SK-N-SH (cell line): Measurements from ENCODE around the gene CRTC1. TPM values are rescaled to one million over a fixed set of nuclear protein-coding genes. Genes with fewer than 3 reads are reported as not detected.

ENCODE experiments used
- CTCF ChIA-PET: fragments of 300-600, 350-600 bp; formaldehyde crosslinking; extraction: SDS; loops from one replicate; lab custom pipeline; 2021; lab: Yijun Ruan, JAX
- POLR2A ChIA-PET: fragments of 350-600 bp; sonication (Branson Sonifier 250); formaldehyde crosslinking; extraction: SDS; loops from one replicate; lab custom pipeline; 2020; ENCODE audit warnings: antibody characterized with exemption, inconsistent platforms; lab: Yijun Ruan, JAX
- DNase-seq: peaks from one replicate; pipeline ENCODE4 v3.0.0; 2012
- H2AFZ ChIP-seq: fragments of 200-600 bp; sonication (generic); 2 replicates; pipeline ENCODE4 v1.8.1; 2016; ENCODE audit warnings: antibody characterized with exemption, mild to moderate bottlenecking, low read depth
- H3F3A ChIP-seq: fragments of 200-600 bp; sonication (generic); replicated peaks from 2 replicates; pipeline ENCODE3; 2016; ENCODE audit warnings: antibody characterized with exemption, mild to moderate bottlenecking; ENCODE audit not compliant: insufficient read depth
- H3K27ac ChIP-seq, 2 experiments: fragments of 200-500 bp in 1 of 2; fragments of 200-600 bp in 1 of 2; sonication (Bioruptor generic) in 1 of 2; sonication (generic), shearing (Covaris generic) in 1 of 2; 2 replicates each; pipeline versions ENCODE4 v1.5.1 to v1.6.1; 2014 to 2016; ENCODE audit warnings: low read depth in 2 of 2, inconsistent platforms in 1 of 2, low read length in 1 of 2, mild to moderate bottlenecking in 1 of 2, mixed read lengths in 1 of 2
- H3K27me3 ChIP-seq: fragments of 200-600 bp; sonication (generic), shearing (Covaris generic); 2 replicates; pipeline ENCODE4 v1.6.1; 2016; ENCODE audit warnings: mixed run types; ENCODE audit not compliant: insufficient read depth
- H3K36me3 ChIP-seq, 2 experiments: fragments of 200-500 bp in 1 of 2; fragments of 200-600 bp in 1 of 2; sonication (Bioruptor generic) in 1 of 2; sonication (generic) in 1 of 2; replicated peaks in 1 of 2; 2 replicates each; pipeline versions ENCODE3 to v1.5.1; 2014 to 2016; ENCODE audit warnings: low read length in 1 of 2, mild to moderate bottlenecking in 1 of 2; ENCODE audit not compliant: insufficient read depth in 2 of 2, control insufficient read depth in 1 of 2
- H3K4me1 ChIP-seq, 2 experiments: fragments of 200-500 bp in 1 of 2; fragments of 200-600 bp in 1 of 2; sonication (Bioruptor generic) in 1 of 2; sonication (generic), shearing (Covaris generic) in 1 of 2; 2 replicates each; pipeline versions ENCODE4 v1.5.1 to v1.6.1; 2014 to 2016; ENCODE audit warnings: low read depth in 1 of 2, low read length in 1 of 2, mixed run types in 1 of 2; ENCODE audit not compliant: insufficient read depth in 2 of 2, control insufficient read depth in 1 of 2
- H3K4me2 ChIP-seq: fragments of 200-600 bp; sonication (generic), shearing (Covaris generic); 2 replicates; pipeline ENCODE4 v1.6.1; 2017; ENCODE audit warnings: mixed run types
- H3K4me3 ChIP-seq, 2 experiments: fragments of 200-500 bp in 1 of 2; fragments of 200-600 bp in 1 of 2; sonication (Bioruptor generic) in 1 of 2; sonication (generic), shearing (Covaris generic) in 1 of 2; 2 replicates each; pipeline versions ENCODE4 v1.5.1 to v1.8.1; 2014 to 2016; ENCODE audit warnings: low read depth in 2 of 2, inconsistent platforms in 1 of 2, low read length in 1 of 2, mild to moderate bottlenecking in 1 of 2, mixed read lengths in 1 of 2, moderate library complexity in 1 of 2
- H3K79me2 ChIP-seq: fragments of 200-600 bp; sonication (generic); 2 replicates; pipeline ENCODE4 v1.8.1; 2017; ENCODE audit warnings: mild to moderate bottlenecking; ENCODE audit not compliant: insufficient read depth
- H3K9ac ChIP-seq: fragments of 200-600 bp; sonication (generic); 2 replicates; pipeline ENCODE4 v1.6.1; 2017; ENCODE audit warnings: mixed run types
- H3K9me2 ChIP-seq: fragments of 200-600 bp; sonication (generic); 2 replicates; pipeline ENCODE4 v1.6.1; 2017; ENCODE audit warnings: mixed run types
- H3K9me3 ChIP-seq: fragments of 200-600 bp; sonication (generic); 2 replicates; pipeline ENCODE4 v1.6.1; 2017; ENCODE audit warnings: mixed run types, mild to moderate bottlenecking, moderate library complexity
- H4K20me1 ChIP-seq: fragments of 200-600 bp; sonication (generic); 2 replicates; pipeline ENCODE4 v1.6.1; 2017; ENCODE audit warnings: mild to moderate bottlenecking, mixed run types; ENCODE audit not compliant: insufficient read depth
- CTCF ChIP-seq: fragments of 200-600 bp; sonication (generic); IDR thresholded peaks from 2 replicates; pipeline ENCODE4 v1.6.1; 2017; ENCODE audit warnings: antibody characterized with exemption, mild to moderate bottlenecking, moderate library complexity
- EP300 ChIP-seq, 2 experiments: IDR thresholded peaks; 2 replicates each; pipeline versions ENCODE4 v1.4.0 to v1.6.1; 2012; ENCODE audit warnings: borderline replicate concordance in 1 of 2, low read depth in 1 of 2, low read length in 1 of 2
- EZH2phosphoT487 ChIP-seq: fragments of 200-600 bp; sonication (generic); IDR thresholded peaks from 2 replicates; pipeline ENCODE4 v1.6.1; 2017; ENCODE audit warnings: low read depth, mixed run types, mild to moderate bottlenecking, antibody characterized with exemption, moderate library complexity, borderline replicate concordance
- IRF3 ChIP-seq: fragments of 150-350 bp; IDR thresholded peaks from 2 replicates; pipeline ENCODE4 v1.6.1; 2016; ENCODE audit warnings: mild to moderate bottlenecking, low read depth, low read length
- MXI1 ChIP-seq: IDR thresholded peaks from 2 replicates; pipeline ENCODE4 v1.6.1; 2012; ENCODE audit warnings: mild to moderate bottlenecking, low read depth, low read length, improper control_type of control experiment
- RAD21 ChIP-seq: IDR thresholded peaks from 2 replicates; pipeline ENCODE4 v1.6.1; 2012; ENCODE audit warnings: mild to moderate bottlenecking, low read length
- RCOR1 ChIP-seq: fragments of 150-350 bp; IDR thresholded peaks from 2 replicates; pipeline ENCODE4 v1.6.1; 2017; ENCODE audit warnings: antibody characterized with exemption, low read length
- REST ChIP-seq: IDR thresholded peaks from 2 replicates; pipeline ENCODE4 v1.6.1; 2012; ENCODE audit warnings: mild to moderate bottlenecking, low read depth, low read length, moderate library complexity
- RFX5 ChIP-seq: IDR thresholded peaks from 2 replicates; pipeline ENCODE4 v1.6.1; 2012; ENCODE audit warnings: mild to moderate bottlenecking, improper control_type of control experiment, low read length
- RXRA ChIP-seq: IDR thresholded peaks from 2 replicates; pipeline ENCODE4 v1.4.0; 2012; ENCODE audit warnings: low read depth, mild to moderate bottlenecking, borderline replicate concordance
- SIN3A ChIP-seq: IDR thresholded peaks from 2 replicates; pipeline ENCODE4 v1.6.1; 2012; ENCODE audit warnings: low read depth, mild to moderate bottlenecking, low read length, moderate library complexity, borderline replicate concordance
- TEAD4 ChIP-seq: IDR thresholded peaks from 2 replicates; pipeline ENCODE4 v1.4.0; 2012; ENCODE audit warnings: mild to moderate bottlenecking, borderline replicate concordance; ENCODE audit not compliant: insufficient read depth
- USF1 ChIP-seq: IDR thresholded peaks from 2 replicates; pipeline ENCODE4 v1.4.0; 2012; ENCODE audit warnings: low read depth, borderline replicate concordance
- YY1 ChIP-seq: IDR thresholded peaks from 2 replicates; pipeline ENCODE4 v1.4.0; 2012; ENCODE audit warnings: low read depth, mild to moderate bottlenecking
- WGBS: methylation state at CpG from one replicate; pipeline ENCODE4 v1.1.6; 2017; ENCODE audit warnings: low lambda C conversion rate; 5-methylcytosine and 5-hydroxymethylcytosine counted together
- polyA plus RNA-seq, 3 experiments: library from polyadenylated mRNA; depleted of rRNA; stranded (reverse); fragments of >200 nt; gene quantifications; 2 replicates each; pipeline ENCODE4 v1.2.3, GENCODE V29; 2012

Gene CRTC1
- polyA plus RNA-seq, 1 of the 3 experiments (the other 2 are of a cell fraction) = 5.0 TPM

GRCh38 chr19:18650021-18650390 lies 33.5 kb upstream of the CRTC1 start:
- WGBS = 90% methylated on average over 13 of the region's 17 CpGs
- Histone ChIP-seq H4K20me1 (0 out of 2 replicates have a peak, but pooled peaks cover 3% of the 10 kb centered on the region), H3K9me2 (no peaks in the 10 kb centered on the region), H3K36me3 (no peaks in the 10 kb centered on the region), H3K9me3 (no peaks in the 10 kb centered on the region), H3K4me1 (peaks cover 0 to 6% of the 10 kb centered on the region in 2 experiments; a peak in 1 of 4 replicates), H3K27ac (no peak overlapping the region), H3K9ac (no peak overlapping the region), H3K4me3 (no peak overlapping the region), H3K27me3 (no peaks in the 10 kb centered on the region), H3F3A (no peaks in the 10 kb centered on the region), H3K4me2 (no peak overlapping the region), H3K79me2 (peaks cover 5% of the 10 kb centered on the region; the same call in 1 of the 2 replicates), H2AFZ (no peak overlapping the region)
- no peak for TF ChIP-seq TEAD4
- no peak for TF ChIP-seq RFX5
- TF ChIP-seq RXRA = no peak
- no peak for TF ChIP-seq REST
- no peak for TF ChIP-seq YY1
- TF ChIP-seq RCOR1 = no peak
- no peak for TF ChIP-seq MXI1
- no peak for TF ChIP-seq EP300 (IDR thresholded peaks at IDR 0.05; ENCODE audit: borderline replicate concordance in 1 of 2, low read depth in 1 of 2, low read length in 1 of 2)
- ChIA-PET POLR2A (no interaction called here), CTCF (no interaction called here)
- DNase-seq = no peak

- TF ChIP-seq RXRA (no peak), SIN3A (no peak), EZH2phosphoT487 (no peak), RAD21 (no peak), IRF3 (no peak), YY1 (no peak), REST (no peak), USF1 (no peak), RFX5 (no peak), CTCF (no peak)
- no peak for DNase-seq
- ChIA-PET CTCF (no interaction called here), POLR2A (no interaction called here)
- Histone ChIP-seq H3F3A (no peaks in the 10 kb centered on the region), H3K4me1 (peaks cover 0 to 6% of the 10 kb centered on the region in 2 experiments; a peak in 1 of 4 replicates), H3K4me3 (no peak overlapping the region), H3K4me2 (no peak overlapping the region), H3K79me2 (peaks cover 5% of the 10 kb centered on the region; the same call in 1 of the 2 replicates), H3K9me3 (no peaks in the 10 kb centered on the region), H3K9ac (no peak overlapping the region), H4K20me1 (0 out of 2 replicates have a peak, but pooled peaks cover 3% of the 10 kb centered on the region), H3K27me3 (no peaks in the 10 kb centered on the region), H3K36me3 (no peaks in the 10 kb centered on the region), H3K9me2 (no peaks in the 10 kb centered on the region), H3K27ac (no peak overlapping the region), H2AFZ (no peak overlapping the region)
- 89% methylated on average over 22 of the region's 34 CpGs for WGBS
Observed at GRCh38 chr19:18650468-18651041, 32.9 kb upstream of the CRTC1 start.
